GM12873 (cell line): ENCODE results near the gene NEMP2.

Experiments
- TF ChIP-seq, protein P1 (sequence below): IDR thresholded peaks from 2 replicates; pipeline ENCODE4 v1.5.1; 2012; ENCODE audit warnings: low read depth, mild to moderate bottlenecking, moderate library complexity, low read length, control low read depth; ENCODE audit not compliant: insufficient read depth; ENCODE audit errors: missing control alignments

Gene NEMP2

DNA sequence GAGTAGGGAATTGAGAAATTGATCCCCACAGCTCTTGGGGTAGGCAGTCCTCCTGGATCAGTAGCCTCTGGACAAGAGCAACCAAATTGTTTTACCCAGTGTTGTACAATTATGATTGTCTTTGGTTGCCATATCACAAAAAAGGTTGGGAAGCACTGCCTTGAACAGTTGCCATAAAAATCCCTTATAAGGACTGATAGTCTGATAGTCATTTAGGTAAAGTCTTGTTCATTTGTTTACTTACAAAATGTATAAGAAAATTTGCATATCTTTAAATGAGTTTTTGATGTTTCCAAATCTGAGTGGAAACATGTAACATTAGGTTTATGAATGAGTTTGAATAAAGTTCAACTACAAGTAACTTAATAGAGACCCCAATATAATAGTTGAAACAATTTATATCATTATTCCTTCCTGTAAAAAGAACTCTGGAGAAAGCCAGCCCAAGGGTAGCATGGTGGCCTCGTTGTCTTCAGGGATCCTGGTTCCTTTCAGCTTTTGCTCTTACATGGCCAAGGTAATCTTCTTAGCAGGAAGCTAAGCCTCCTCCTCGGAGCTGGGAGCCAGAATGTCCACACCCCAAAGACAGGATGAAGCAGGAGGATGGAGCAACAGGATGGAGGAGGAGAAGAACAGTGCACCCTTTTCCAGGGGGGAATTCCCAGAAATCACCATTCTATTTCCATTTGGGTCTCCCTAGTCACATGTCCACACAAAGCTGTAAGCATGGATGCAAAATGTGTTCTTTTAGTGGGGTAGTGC lies 35.7 kb upstream of the NEMP2 start:
- TF ChIP-seq, protein P1, sequence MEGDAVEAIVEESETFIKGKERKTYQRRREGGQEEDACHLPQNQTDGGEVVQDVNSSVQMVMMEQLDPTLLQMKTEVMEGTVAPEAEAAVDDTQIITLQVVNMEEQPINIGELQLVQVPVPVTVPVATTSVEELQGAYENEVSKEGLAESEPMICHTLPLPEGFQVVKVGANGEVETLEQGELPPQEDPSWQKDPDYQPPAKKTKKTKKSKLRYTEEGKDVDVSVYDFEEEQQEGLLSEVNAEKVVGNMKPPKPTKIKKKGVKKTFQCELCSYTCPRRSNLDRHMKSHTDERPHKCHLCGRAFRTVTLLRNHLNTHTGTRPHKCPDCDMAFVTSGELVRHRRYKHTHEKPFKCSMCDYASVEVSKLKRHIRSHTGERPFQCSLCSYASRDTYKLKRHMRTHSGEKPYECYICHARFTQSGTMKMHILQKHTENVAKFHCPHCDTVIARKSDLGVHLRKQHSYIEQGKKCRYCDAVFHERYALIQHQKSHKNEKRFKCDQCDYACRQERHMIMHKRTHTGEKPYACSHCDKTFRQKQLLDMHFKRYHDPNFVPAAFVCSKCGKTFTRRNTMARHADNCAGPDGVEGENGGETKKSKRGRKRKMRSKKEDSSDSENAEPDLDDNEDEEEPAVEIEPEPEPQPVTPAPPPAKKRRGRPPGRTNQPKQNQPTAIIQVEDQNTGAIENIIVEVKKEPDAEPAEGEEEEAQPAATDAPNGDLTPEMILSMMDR: no peak

DNA sequence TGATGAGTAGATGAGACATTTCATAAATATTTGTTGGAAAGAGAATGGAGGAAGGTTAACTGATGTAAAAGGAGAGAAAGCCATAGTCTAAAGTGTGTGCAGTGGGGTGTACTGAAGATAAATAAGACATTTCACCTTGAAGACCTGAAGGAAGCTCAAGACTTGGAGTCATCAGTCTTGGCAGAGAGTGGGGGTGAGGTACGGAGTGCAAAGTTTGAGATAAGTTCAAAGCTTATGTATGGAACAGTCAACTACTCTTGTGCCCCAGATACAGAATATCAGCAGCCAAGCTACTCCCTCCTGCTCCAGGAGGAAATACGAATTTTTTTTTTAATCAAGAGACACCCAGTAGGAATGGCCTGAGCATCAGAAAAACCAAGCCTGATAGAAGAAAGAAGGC lies 30.3 kb upstream of the NEMP2 start:
- TF ChIP-seq, protein P1: no peak

DNA sequence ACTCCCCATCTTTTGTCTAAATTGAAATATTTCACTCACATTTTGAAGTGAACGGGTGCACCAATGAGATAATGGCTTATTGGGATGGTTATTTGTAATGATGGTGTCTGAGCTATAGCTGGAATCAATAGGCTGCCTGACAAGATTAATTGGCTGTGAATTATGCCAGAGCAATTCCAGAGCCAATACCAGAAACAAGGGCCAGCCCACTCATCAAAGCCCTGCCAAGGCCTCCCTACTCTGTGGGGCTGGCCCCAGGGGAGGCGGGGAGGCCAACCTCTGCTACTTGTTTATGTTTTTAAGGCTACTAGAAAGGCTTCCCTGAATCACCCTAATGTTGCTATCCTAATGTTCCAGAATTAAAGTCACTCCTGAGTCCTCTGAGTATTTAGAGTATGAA lies 29.1 kb upstream of the NEMP2 start:
- TF ChIP-seq, protein P1: no peak

DNA sequence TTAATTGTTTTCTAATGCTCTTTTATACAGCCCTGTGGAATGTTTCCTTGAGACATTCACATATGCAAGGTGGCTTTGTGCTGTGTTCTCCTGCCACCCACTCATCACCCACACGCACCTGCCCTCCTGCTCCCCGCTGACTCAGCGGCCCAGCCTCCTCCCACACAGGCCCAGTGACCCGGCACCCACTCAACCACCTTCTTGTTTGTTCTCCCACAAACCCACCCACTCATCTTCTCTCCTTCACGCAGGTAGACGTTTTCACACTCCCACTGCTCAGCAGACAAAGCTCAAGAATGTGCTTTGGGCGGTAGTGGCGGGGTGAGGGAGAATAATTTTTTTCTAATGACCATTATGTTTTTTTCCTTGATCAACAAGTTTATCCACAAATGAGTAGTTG lies 28.6 kb upstream of the NEMP2 start:
- TF ChIP-seq, protein P1: no peak

DNA sequence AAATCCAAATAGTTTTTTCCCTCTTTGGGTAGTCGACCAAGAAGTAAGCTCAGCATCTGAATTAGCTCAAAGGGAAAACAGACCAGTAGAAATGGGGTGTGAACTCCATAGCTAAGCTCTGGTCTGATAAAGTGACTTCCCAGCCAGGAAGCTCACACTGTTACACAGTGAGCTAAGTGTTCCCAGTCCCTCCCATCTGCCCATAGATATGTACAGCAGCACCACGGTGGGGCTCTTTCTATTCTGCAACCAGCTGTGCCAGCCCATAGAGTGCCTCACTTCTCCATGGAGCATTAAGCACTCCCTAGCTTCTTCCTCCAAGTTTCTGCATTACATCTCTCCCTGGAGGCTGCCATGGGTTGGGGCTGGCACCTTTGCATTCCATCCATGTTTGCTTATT lies 27.6 kb upstream of the NEMP2 start:
- TF ChIP-seq, protein P1: no peak

DNA sequence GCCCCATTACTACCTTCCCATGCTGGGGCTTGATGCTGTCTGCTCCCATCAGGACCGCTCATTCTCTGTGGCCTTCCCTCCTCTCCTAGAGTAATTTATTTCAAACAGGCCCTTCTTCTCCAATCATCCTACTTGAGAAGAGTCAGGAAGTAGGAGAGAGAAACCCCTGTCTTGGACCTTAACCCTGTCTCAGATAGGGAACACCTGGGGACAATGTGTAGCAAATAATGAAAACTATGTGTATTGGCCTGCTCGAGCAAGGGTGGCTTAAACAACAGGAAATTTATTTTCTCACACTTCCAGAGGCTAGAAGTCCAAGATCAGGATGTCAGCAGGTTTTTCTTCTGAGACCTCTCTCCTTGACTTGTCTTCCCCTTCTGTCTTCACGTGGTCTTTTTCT lies 26.6 kb upstream of the NEMP2 start:
- TF ChIP-seq, protein P1: no peak

DNA sequence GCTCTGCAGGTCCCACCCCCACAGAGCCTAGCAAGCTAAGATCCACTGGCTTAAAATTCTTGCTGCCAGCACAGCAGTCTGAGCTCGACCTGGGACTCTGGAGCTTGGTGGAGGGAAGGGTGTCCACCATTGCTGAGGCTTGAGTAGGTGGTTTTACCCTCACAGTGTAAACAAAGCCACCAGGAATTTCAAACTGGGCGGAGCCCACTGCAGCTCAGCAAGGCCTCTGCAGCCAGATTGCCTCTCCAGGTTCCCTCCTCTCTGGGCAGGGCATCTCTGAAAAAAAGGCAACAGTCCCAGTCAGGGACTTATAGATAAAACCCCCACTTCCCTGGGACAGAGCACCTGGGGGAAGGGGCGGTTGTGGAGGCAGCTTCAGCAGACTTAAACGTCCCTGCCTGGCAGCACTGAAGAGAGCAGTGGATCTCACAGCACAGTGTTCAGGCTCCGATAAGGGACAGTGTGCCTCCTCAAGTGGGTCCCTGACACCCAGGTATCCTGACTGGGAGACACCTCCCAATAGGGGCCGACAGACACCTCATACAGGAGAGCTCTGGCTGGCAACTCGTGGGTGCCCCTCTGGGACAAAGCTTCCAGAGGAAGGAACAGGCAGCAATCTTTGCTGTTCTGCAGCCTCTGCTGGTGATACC lies 20.0 kb upstream of the NEMP2 start:
- TF ChIP-seq, protein P1: no peak
